WTC11 (cell line): ENCODE measurements around the gene POFUT2. TPM values are rescaled to one million over a fixed set of nuclear protein-coding genes. Genes with fewer than 3 reads are reported as not detected.

ENCODE experiments used
- ATAC-seq: fragments of 200-7000 bp; cut with Tn5 transposase; 2 replicates; pipeline ENCODE4 v1.10.0; 2021; ENCODE audit warnings: mild to moderate bottlenecking, moderate library complexity
- CTCF ChIA-PET: fragments of 300-600 bp; sonication (Branson Sonifier 250); formaldehyde crosslinking; loops from one replicate; lab custom pipeline; 2021; ENCODE audit warnings: antibody characterized with exemption; lab: Charles Lee
- POLR2A ChIA-PET: fragments of 350-600 bp; sonication (Branson Sonifier 250); formaldehyde crosslinking; loops from one replicate; lab custom pipeline; 2021; ENCODE audit warnings: antibody characterized with exemption; lab: Charles Lee
- DNase-seq: peaks from one replicate; pipeline ENCODE4 v3.0.0; 2021; ENCODE audit warnings: low spot score
- H3K27ac Mint-ChIP-seq: 2 replicates; pipeline ENCODE4 v1.8.0; 2021; ENCODE audit warnings: mixed read lengths
- H3K27me3 Mint-ChIP-seq: 2 replicates; pipeline ENCODE4 v1.8.0; 2021; ENCODE audit warnings: low read depth, mild to moderate bottlenecking, moderate library complexity, mixed read lengths
- H3K36me3 Mint-ChIP-seq: 2 replicates; pipeline ENCODE4 v1.8.0; 2021; ENCODE audit warnings: mixed read lengths
- H3K4me1 Mint-ChIP-seq: 2 replicates; pipeline ENCODE4 v1.8.0; 2022; ENCODE audit warnings: mixed read lengths
- H3K4me3 Mint-ChIP-seq: 2 replicates; pipeline ENCODE4 v1.8.0; 2021; ENCODE audit warnings: mild to moderate bottlenecking, moderate library complexity, mixed read lengths
- H3K9me3 Mint-ChIP-seq: 2 replicates; pipeline ENCODE4 v1.8.0; 2021; ENCODE audit warnings: mixed read lengths
- CTCF ChIP-seq: fragments of 200-600 bp; IDR thresholded peaks from 2 replicates; pipeline ENCODE4 v1.8.0; 2022; ENCODE audit warnings: antibody characterized with exemption
- E2F5 ChIP-seq: sonication (generic); formaldehyde crosslinking; IDR thresholded peaks from 2 replicates; pipeline ENCODE4 v1.8.1; 2022; ENCODE audit warnings: mild to moderate bottlenecking, moderate library complexity, missing genetic modification reagents
- ESRRA ChIP-seq: sonication (generic); formaldehyde crosslinking; IDR thresholded peaks from 2 replicates; pipeline ENCODE4 v1.8.1; 2022; ENCODE audit warnings: mild to moderate bottlenecking, missing genetic modification reagents, borderline replicate concordance
- JAZF1 ChIP-seq: fragments of 250-450 bp; sonication (Bioruptor Pico); IDR thresholded peaks from 2 replicates; pipeline ENCODE4 v1.9.0; 2021; ENCODE audit warnings: moderate library complexity, mild to moderate bottlenecking, inconsistent platforms
- KAT7 ChIP-seq: sonication (generic); formaldehyde crosslinking; IDR thresholded peaks from 2 replicates; pipeline ENCODE4 v1.8.1; 2023; ENCODE audit warnings: missing genetic modification reagents, mild to moderate bottlenecking, borderline replicate concordance
- MYBL2 ChIP-seq: sonication (generic); formaldehyde crosslinking; IDR thresholded peaks from 2 replicates; pipeline ENCODE4 v1.8.1; 2023; ENCODE audit warnings: mild to moderate bottlenecking, moderate library complexity, missing genetic modification reagents
- RORB ChIP-seq: fragments of 250-450 bp; sonication (Bioruptor Pico); IDR thresholded peaks from 2 replicates; pipeline ENCODE4 v1.9.0; 2021; ENCODE audit warnings: mild to moderate bottlenecking
- SP1 ChIP-seq: sonication (generic); formaldehyde crosslinking; conservative IDR thresholded peaks from 2 replicates; pipeline ENCODE4 v1.8.1; 2022; ENCODE audit warnings: missing genetic modification reagents
- USF2 ChIP-seq: sonication (generic); formaldehyde crosslinking; IDR thresholded peaks from 2 replicates; pipeline ENCODE4 v1.8.1; 2023; ENCODE audit warnings: mild to moderate bottlenecking, missing genetic modification reagents, moderate library complexity
- ZBTB21 ChIP-seq: sonication (generic); formaldehyde crosslinking; IDR thresholded peaks from 2 replicates; pipeline ENCODE4 v1.8.1; 2023; ENCODE audit warnings: mild to moderate bottlenecking, missing genetic modification reagents, borderline replicate concordance
- ZNF232 ChIP-seq: sonication (generic); formaldehyde crosslinking; IDR thresholded peaks from 2 replicates; pipeline ENCODE4 v1.8.0; 2022; ENCODE audit warnings: mild to moderate bottlenecking, missing genetic modification reagents
- ZNF396 ChIP-seq: fragments of 250-450 bp; sonication (Bioruptor Pico); IDR thresholded peaks from 2 replicates; pipeline ENCODE4 v1.8.0; 2021; ENCODE audit warnings: mild to moderate bottlenecking, moderate library complexity, borderline replicate concordance
- total RNA-seq: library from RNA; stranded (reverse); gene quantifications from 3 replicates; pipeline ENCODE4 v1.2.3, GENCODE V29; 2021
- TF ChIP-seq, protein P1 (sequence below): fragments of 250-450 bp; sonication (Bioruptor Pico); IDR thresholded peaks from 2 replicates; pipeline ENCODE4 v1.9.0; 2021; ENCODE audit warnings: mild to moderate bottlenecking
- TF ChIP-seq, protein P2 (sequence below): sonication (generic); formaldehyde crosslinking; IDR thresholded peaks from 2 replicates; pipeline ENCODE4 v1.8.1; 2023; ENCODE audit warnings: mild to moderate bottlenecking, missing genetic modification reagents, borderline replicate concordance
- TF ChIP-seq, protein P3 (sequence below): sonication (generic); formaldehyde crosslinking; IDR thresholded peaks from 2 replicates; pipeline ENCODE4 v1.8.1; 2022; ENCODE audit warnings: missing genetic modification reagents, borderline replicate concordance

POFUT2 gene
- total RNA-seq, 1 experiment from 2014 or later: 39.7 TPM

DNA sequence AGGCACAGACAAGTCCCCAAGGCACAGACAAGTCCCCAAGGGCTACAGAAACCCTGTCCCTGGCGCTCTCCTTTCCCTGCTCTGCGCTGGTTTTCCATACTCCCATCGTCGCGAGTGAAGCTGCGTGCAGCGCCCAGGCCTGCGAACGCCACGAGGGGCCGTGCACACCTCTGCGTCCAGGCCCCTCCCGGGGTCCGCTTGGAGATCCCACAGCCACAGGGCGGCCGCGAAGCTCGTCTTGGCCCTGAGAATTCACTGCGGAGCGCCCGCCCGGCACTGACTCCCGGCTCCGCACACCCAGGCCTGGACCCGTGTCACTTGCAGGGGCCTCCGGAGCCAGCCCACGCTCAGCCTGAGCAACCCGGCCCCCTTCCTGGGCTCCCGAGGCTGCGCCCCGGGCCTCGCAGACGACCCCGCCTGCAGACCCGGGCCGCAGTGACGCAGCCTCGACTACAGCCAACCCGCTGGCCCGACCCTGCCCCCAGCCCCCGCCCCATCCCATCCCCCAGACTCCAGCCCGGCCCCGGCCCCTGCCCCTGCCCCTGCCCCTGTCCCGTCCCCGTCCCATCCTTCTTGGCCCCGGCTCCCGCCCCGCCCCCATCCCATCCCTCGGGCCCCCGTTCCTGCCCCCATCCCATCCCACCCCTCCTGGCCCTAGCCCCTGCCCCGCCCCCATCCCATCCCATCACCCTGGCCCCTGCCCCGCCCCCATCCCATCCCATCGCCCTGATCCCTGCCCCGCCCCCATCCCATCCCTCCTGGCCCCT lies 841 bp downstream of the POFUT2 start (continued):
- TF ChIP-seq E2F5 (no peak), RORB (CRISPR knock-in tag) (0 out of 2 replicates have a peak, but pooled peaks have one; percentile 30), USF2 (CRISPR knock-in tag) (no peak), ESRRA (CRISPR knock-in tag) (no peak), ZBTB21 (no peak), MYBL2 (CRISPR knock-in tag) (no peak), ZNF232 (no peak), SP1 (0 out of 2 replicates have a peak, but pooled peaks have one; percentile 25), ZNF396 (CRISPR knock-in tag) (no peak), JAZF1 (CRISPR knock-in tag) (no peak)
- TF ChIP-seq, protein P1, sequence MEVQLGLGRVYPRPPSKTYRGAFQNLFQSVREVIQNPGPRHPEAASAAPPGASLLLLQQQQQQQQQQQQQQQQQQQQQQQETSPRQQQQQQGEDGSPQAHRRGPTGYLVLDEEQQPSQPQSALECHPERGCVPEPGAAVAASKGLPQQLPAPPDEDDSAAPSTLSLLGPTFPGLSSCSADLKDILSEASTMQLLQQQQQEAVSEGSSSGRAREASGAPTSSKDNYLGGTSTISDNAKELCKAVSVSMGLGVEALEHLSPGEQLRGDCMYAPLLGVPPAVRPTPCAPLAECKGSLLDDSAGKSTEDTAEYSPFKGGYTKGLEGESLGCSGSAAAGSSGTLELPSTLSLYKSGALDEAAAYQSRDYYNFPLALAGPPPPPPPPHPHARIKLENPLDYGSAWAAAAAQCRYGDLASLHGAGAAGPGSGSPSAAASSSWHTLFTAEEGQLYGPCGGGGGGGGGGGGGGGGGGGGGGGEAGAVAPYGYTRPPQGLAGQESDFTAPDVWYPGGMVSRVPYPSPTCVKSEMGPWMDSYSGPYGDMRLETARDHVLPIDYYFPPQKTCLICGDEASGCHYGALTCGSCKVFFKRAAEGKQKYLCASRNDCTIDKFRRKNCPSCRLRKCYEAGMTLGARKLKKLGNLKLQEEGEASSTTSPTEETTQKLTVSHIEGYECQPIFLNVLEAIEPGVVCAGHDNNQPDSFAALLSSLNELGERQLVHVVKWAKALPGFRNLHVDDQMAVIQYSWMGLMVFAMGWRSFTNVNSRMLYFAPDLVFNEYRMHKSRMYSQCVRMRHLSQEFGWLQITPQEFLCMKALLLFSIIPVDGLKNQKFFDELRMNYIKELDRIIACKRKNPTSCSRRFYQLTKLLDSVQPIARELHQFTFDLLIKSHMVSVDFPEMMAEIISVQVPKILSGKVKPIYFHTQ (CRISPR knock-in tag): no peak
- TF ChIP-seq, protein P2, sequence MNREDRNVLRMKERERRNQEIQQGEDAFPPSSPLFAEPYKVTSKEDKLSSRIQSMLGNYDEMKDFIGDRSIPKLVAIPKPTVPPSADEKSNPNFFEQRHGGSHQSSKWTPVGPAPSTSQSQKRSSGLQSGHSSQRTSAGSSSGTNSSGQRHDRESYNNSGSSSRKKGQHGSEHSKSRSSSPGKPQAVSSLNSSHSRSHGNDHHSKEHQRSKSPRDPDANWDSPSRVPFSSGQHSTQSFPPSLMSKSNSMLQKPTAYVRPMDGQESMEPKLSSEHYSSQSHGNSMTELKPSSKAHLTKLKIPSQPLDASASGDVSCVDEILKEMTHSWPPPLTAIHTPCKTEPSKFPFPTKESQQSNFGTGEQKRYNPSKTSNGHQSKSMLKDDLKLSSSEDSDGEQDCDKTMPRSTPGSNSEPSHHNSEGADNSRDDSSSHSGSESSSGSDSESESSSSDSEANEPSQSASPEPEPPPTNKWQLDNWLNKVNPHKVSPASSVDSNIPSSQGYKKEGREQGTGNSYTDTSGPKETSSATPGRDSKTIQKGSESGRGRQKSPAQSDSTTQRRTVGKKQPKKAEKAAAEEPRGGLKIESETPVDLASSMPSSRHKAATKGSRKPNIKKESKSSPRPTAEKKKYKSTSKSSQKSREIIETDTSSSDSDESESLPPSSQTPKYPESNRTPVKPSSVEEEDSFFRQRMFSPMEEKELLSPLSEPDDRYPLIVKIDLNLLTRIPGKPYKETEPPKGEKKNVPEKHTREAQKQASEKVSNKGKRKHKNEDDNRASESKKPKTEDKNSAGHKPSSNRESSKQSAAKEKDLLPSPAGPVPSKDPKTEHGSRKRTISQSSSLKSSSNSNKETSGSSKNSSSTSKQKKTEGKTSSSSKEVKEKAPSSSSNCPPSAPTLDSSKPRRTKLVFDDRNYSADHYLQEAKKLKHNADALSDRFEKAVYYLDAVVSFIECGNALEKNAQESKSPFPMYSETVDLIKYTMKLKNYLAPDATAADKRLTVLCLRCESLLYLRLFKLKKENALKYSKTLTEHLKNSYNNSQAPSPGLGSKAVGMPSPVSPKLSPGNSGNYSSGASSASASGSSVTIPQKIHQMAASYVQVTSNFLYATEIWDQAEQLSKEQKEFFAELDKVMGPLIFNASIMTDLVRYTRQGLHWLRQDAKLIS (CRISPR knock-in tag): no peak
- TF ChIP-seq, all 79 proteins: peak for 2

DNA sequence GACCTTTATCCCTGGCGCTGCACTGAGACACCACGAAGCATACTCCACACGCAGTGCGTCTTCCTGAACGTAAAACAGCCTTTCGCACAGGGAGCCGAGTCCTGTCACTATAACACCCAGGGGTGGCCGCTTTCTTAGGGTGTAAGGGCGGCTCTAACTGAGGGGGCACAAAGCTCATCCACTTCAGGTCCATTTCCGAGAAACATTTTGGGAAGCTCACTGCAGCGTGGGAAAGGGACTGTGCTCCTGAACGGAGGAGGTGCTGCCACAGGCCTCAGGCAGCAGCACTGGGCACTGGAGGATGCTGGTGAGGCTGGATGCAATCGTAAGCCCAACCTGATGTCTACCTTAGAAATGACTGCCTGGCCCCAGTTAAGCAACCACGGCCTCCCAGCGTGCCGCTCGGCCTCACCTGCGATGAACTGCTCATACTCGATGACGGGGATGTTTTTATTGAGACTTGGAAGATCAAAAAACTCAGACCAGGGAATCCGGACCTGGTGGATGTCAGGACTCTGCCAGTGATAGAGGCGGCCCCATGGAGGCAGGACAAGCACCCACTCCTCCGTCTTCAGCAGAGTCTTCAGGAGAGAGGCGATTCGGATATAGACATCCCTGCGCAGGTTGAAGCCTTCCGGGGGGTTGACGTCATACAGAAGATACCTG lies 2.3 kb downstream of the POFUT2 start:
- no peak overlapping the region for H3K27ac Mint-ChIP-seq
- no peak for TF ChIP-seq KAT7
- no peaks in the 10 kb centered on the region for H3K27me3 Mint-ChIP-seq
- H3K4me3 Mint-ChIP-seq: peak overlapping the region; percentile 43
- H3K9me3 Mint-ChIP-seq: no peaks in the 10 kb centered on the region
- ATAC-seq (no peak), DNase-seq (no peak)
- H3K36me3 Mint-ChIP-seq: peaks cover 28% of the 10 kb centered on the region
- ChIA-PET CTCF (no interaction called here), POLR2A (no interaction called here)
- no peaks in the 10 kb centered on the region for H3K4me1 Mint-ChIP-seq

DNA sequence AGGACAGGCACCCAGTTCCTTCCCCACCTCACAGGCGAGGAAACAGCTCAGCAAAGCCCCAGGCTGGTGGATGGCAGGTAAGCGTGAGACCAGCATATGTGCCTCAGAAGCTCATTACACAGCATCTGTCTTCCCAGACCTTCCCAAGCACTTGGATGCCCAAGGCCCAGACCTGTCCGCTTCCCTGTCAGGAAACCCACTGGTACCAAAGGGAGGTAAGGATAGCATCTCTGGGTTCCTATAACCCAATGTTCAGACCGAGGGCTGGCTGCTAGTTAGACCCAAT lies 3.3 kb downstream of the POFUT2 start:
- ATAC-seq: no peak
- no peaks in the 10 kb centered on the region for H3K27me3 Mint-ChIP-seq
- TF ChIP-seq, protein P3, sequence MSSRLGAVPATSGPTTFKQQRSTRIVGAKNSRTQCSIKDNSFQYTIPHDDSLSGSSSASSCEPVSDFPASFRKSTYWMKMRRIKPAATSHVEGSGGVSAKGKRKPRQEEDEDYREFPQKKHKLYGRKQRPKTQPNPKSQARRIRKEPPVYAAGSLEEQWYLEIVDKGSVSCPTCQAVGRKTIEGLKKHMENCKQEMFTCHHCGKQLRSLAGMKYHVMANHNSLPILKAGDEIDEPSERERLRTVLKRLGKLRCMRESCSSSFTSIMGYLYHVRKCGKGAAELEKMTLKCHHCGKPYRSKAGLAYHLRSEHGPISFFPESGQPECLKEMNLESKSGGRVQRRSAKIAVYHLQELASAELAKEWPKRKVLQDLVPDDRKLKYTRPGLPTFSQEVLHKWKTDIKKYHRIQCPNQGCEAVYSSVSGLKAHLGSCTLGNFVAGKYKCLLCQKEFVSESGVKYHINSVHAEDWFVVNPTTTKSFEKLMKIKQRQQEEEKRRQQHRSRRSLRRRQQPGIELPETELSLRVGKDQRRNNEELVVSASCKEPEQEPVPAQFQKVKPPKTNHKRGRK (CRISPR knock-in tag): no peak
- no peak for TF ChIP-seq CTCF
- TF ChIP-seq, all 79 proteins: peak for 0
- Mint-ChIP-seq H3K36me3 (peaks cover 38% of the 10 kb centered on the region), H3K27ac (no peak overlapping the region), H3K4me1 (no peaks in the 10 kb centered on the region), H3K4me3 (no peak overlapping the region), H3K9me3 (no peaks in the 10 kb centered on the region)
- CTCF ChIA-PET: interaction anchor here (0.6 kb wide), 1 partner anchor 25 kb away, joined by 3 read pairs; no protein-coding TSS in a partner anchor
- POLR2A ChIA-PET: interaction anchor here (0.6 kb wide), 1 partner anchor 127 kb away, joined by 3 read pairs; no protein-coding TSS in a partner anchor
- DNase-seq: no peak
